ENCODE measurements around the gene NXPH2. TPM values are rescaled to one million over a fixed set of nuclear protein-coding genes. Genes with fewer than 3 reads are reported as not detected.

Gene NXPH2
- total and polyA plus RNA-seq, 2 donors (not counting 3 experiments of a cell fraction or from before 2014, with no cell fraction given): not detected

- no peak overlapping the region for H3K4me2 ChIP-seq (ENCODE audit: insufficient read depth, low read length)
- H3K9me3 ChIP-seq (replicated peaks; ENCODE audit: control insufficient read depth, insufficient read depth, low read length): no peaks in the 10 kb centered on the region
- intact Hi-C loops (cut with micrococcal nuclease) (no loop called here), dilution Hi-C loops (cut with MboI; ENCODE audit: extremely low pct_ligation_motif_present, low sequenced_read_pairs) (no loop called here)
- no peaks in the 10 kb centered on the region for H3K36me3 ChIP-seq (ENCODE audit: control insufficient read depth in 2 of 2, extremely low read depth in 1 of 2, insufficient read depth in 2 of 2, low read length in 2 of 2)
- no peak overlapping the region for H2AFZ ChIP-seq (ENCODE audit: low read depth, low read length)
- CTCF ChIA-PET: no interaction called here
- no peak overlapping the region for H3K4me3 ChIP-seq (replicated peaks in 1 of 3; ENCODE audit: insufficient read depth in 1 of 3, low read depth in 1 of 3, low read length in 3 of 3)
- no peak overlapping the region for H3K27ac ChIP-seq (ENCODE audit: insufficient read depth, low read depth, low read length)
- TF ChIP-seq POLR2A (IDR thresholded peaks at IDR 0.05; ENCODE audit: low read depth, low read length) (no peak), MAX (IDR thresholded peaks at IDR 0.05; ENCODE audit: insufficient read depth, insufficient read length) (no peak), JUN (IDR thresholded peaks at IDR 0.05; ENCODE audit: borderline replicate concordance, insufficient read depth, insufficient read length, low read depth) (no peak), CTCF (IDR thresholded peaks at IDR 0.05; ENCODE audit: extremely low read depth in 1 of 2, insufficient read depth in 1 of 2, low read depth in 1 of 2, low read length in 2 of 2) (no peak), POLR2AphosphoS5 (IDR thresholded peaks at IDR 0.05; ENCODE audit: insufficient read depth, low read depth, low read length) (no peak), GATA2 (IDR thresholded peaks at IDR 0.05; ENCODE audit: insufficient read depth, insufficient read length, low read depth, low read length) (no peak), FOS (IDR thresholded peaks at IDR 0.05; ENCODE audit: borderline replicate concordance, insufficient read depth, low read length) (no peak), EZH2 (IDR thresholded peaks at IDR 0.05; ENCODE audit: borderline replicate concordance, low read depth, low read length, severe bottlenecking) (no peak), MYC (IDR thresholded peaks at IDR 0.05; ENCODE audit: low read depth, low read length) (no peak)
- no peak for FAIRE-seq
- H3K4me1 ChIP-seq (ENCODE audit: control insufficient read depth, extremely low read depth, insufficient read depth, low read length): no peaks in the 10 kb centered on the region
- H4K20me1 ChIP-seq (replicated peaks; ENCODE audit: control insufficient read depth, extremely low read depth, insufficient read depth, low read length): no peaks in the 10 kb centered on the region
- no TSS peak for BruUV-seq (replicated peaks)
- no peak overlapping the region for H3K9ac ChIP-seq (replicated peaks; ENCODE audit: extremely low read depth, insufficient read depth, low read length)
- no peaks in the 10 kb centered on the region for H3K9me1 ChIP-seq (replicated peaks; ENCODE audit: control insufficient read depth, extremely low read depth, insufficient read depth, low read length)
- POLR2A ChIA-PET: no interaction called here
- H3K79me2 ChIP-seq (ENCODE audit: control insufficient read depth, insufficient read depth, low read length): no peaks in the 10 kb centered on the region
- DNase-seq (ENCODE audit: low read depth, low spot score): no peak
- peaks cover 0 to 4% of the 10 kb centered on the region in 2 experiments for H3K27me3 ChIP-seq (ENCODE audit: control insufficient read depth in 2 of 2, insufficient read depth in 2 of 2, low read length in 2 of 2)
Observed at GRCh38 chr2:138766464-138766863, 13.7 kb downstream of the NXPH2 start.

Data from endothelial cell of umbilical vein (primary cell).